T-helper 2 cell (primary cell): ENCODE measurements around the gene GHITM.
"Not testable (repeated sequence)": the region's sequence is repeated elsewhere in the genome, so short reads cannot be mapped to it uniquely, and the experiment has no call there.

Source experiments
- DNase-seq, 5 experiments: peaks; one replicate each; pipeline versions ENCODE4 v3.0.0 to v3.0.0-alpha.2; 2012 to 2022

Gene GHITM

GRCh38 chr10:84148006-84148597 is 8.8 kb downstream of the GHITM start:
- DNase-seq: peak in 2 of 5 experiments; percentile 26 to 59

GRCh38 chr10:84149854-84150253 is 10.5 kb downstream of the GHITM start:
- DNase-seq: no peak

- DNase-seq: no peak
These were observed 13.5 kb downstream of the GHITM start for GRCh38 chr10:84152769-84153168.

- DNase-seq: no peak
These were observed 16.2 kb downstream of the GHITM start for GRCh38 chr10:84155521-84155920.

- no peak for DNase-seq
These were observed 16.7 kb downstream of the GHITM start for GRCh38 chr10:84156009-84156408.

GRCh38 chr10:84156768-84157167 is 17.5 kb downstream of the GHITM start:
- DNase-seq: peak in 1 of 5 experiments; percentile 49

GRCh38 chr10:84158061-84158460 is 18.8 kb downstream of the GHITM start:
- DNase-seq: no peak

- DNase-seq: no peak
These were observed 19.2 kb downstream of the GHITM start for GRCh38 chr10:84158550-84158949.

- no peak for DNase-seq
These were observed 19.9 kb downstream of the GHITM start for GRCh38 chr10:84159076-84159685.

- no peak for DNase-seq
These were observed 21.5 kb downstream of the GHITM start for GRCh38 chr10:84160663-84161362.

- DNase-seq: no peak
These were observed 24.7 kb downstream of the GHITM start for GRCh38 chr10:84163996-84164395.

- DNase-seq: no peak
These were observed 25.1 kb downstream of the GHITM start for GRCh38 chr10:84164442-84164841.

GRCh38 chr10:84166620-84167288 is 27.4 kb downstream of the GHITM start:
- no peak for DNase-seq

GRCh38 chr10:84167289-84167653 is 28.0 kb downstream of the GHITM start:
- DNase-seq: not testable (repeated sequence)

- DNase-seq: not testable (repeated sequence)
These were observed 29.1 kb downstream of the GHITM start for GRCh38 chr10:84168382-84168781.

- not testable (repeated sequence) for DNase-seq
These were observed 31.9 kb downstream of the GHITM start for GRCh38 chr10:84171237-84171636.

- not testable (repeated sequence) for DNase-seq
These were observed 32.6 kb downstream of the GHITM start for GRCh38 chr10:84171700-84172466.

- no peak for DNase-seq
These were observed 33.4 kb downstream of the GHITM start for GRCh38 chr10:84172467-84173356.

- no peak for DNase-seq
These were observed 34.2 kb downstream of the GHITM start, which contains the start of gene GPR15LG for GRCh38 chr10:84173501-84173929. Gene GPR15LG (plus strand): TSS chr10:84173801. CDS start chr10:84173852, 51 bp downstream.

GRCh38 chr10:84175436-84175835 is 36.1 kb downstream of the GHITM start:
- no peak for DNase-seq

GRCh38 chr10:84176351-84176750 is 37.0 kb downstream of the GHITM start:
- no peak for DNase-seq
